Fibroblast of pulmonary artery (primary cell): ENCODE results near the gene STK36.
A peak's percentile ranks its signal among the peaks of the same experiment; 100 is the strongest.

Source experiments
- DNase-seq: peaks from one replicate; pipeline ENCODE4 v3.0.0-alpha.2; 2010; ENCODE audit warnings: low read depth
- H3K4me3 ChIP-seq: replicated peaks from 2 replicates; pipeline ENCODE4 v1.5.1; 2011; ENCODE audit warnings: low read depth, mild to moderate bottlenecking, control low read depth, low read length, moderate library complexity
- CTCF ChIP-seq: IDR thresholded peaks from 2 replicates; pipeline ENCODE4 v1.5.1; 2011; ENCODE audit warnings: mild to moderate bottlenecking, control low read depth, low read length, inconsistent platforms; ENCODE audit errors: missing control alignments

Gene STK36

GRCh38 chr2:218703341-218703740, 31.5 kb downstream of the STK36 start:
- no peak for TF ChIP-seq CTCF
- no peak overlapping the region for H3K4me3 ChIP-seq
- no peak for DNase-seq

- DNase-seq: no peak
- TF ChIP-seq CTCF: no peak
- no peak overlapping the region for H3K4me3 ChIP-seq
Observed at GRCh38 chr2:218708086-218708485, 36.2 kb downstream of the STK36 start.

- DNase-seq: no peak
- no peak overlapping the region for H3K4me3 ChIP-seq
- no peak for TF ChIP-seq CTCF
Observed at GRCh38 chr2:218709908-218710307, 38.0 kb downstream of the STK36 start.

- H3K4me3 ChIP-seq: peak overlapping the region; percentile 91
- TF ChIP-seq CTCF: no peak
- DNase-seq: no peak
Observed at GRCh38 chr2:218710334-218710686, 38.4 kb downstream of the STK36 start.

GRCh38 chr2:218710687-218711549, 39.0 kb downstream of the STK36 start, which contains the start of gene TTLL4:
Gene TTLL4, plus strand, starts transcription at chr2:218710835. Its CDS starts 26,842 bp downstream, at chr2:218737677.
- peak within 1 kb of the TSS; percentile 91 for H3K4me3 ChIP-seq
- peak; percentile 46 for TF ChIP-seq CTCF
- DNase-seq: peak; percentile 97

GRCh38 chr2:218711550-218711929, 39.7 kb downstream of the STK36 start:
- peak overlapping the region; percentile 91 for H3K4me3 ChIP-seq
- TF ChIP-seq CTCF: no peak
- no peak for DNase-seq

- no peak for DNase-seq
- no peak for TF ChIP-seq CTCF
- H3K4me3 ChIP-seq: no peak overlapping the region
Observed at GRCh38 chr2:218713922-218714321, 42.0 kb downstream of the STK36 start.
